SU-DHL-6 (cell line): ENCODE results near the gene ACADM.

Experiments used
- CTCF ChIP-seq: fragments of 200-600 bp; sonication (generic); IDR thresholded peaks from one replicate; pipeline ENCODE4 v1.5.1; 2017; ENCODE audit warnings: antibody characterized with exemption, mild to moderate bottlenecking, low read length, moderate library complexity; ENCODE audit not compliant: insufficient read depth, poor library complexity, severe bottlenecking
- EZH2phosphoT487 ChIP-seq: fragments of 200-600 bp; sonication (generic), shearing (Covaris generic); conservative IDR thresholded peaks from 2 replicates; pipeline ENCODE4 v1.6.1; 2018; ENCODE audit warnings: mild to moderate bottlenecking, antibody characterized with exemption, low read length, moderate library complexity, mixed read lengths

DNA sequence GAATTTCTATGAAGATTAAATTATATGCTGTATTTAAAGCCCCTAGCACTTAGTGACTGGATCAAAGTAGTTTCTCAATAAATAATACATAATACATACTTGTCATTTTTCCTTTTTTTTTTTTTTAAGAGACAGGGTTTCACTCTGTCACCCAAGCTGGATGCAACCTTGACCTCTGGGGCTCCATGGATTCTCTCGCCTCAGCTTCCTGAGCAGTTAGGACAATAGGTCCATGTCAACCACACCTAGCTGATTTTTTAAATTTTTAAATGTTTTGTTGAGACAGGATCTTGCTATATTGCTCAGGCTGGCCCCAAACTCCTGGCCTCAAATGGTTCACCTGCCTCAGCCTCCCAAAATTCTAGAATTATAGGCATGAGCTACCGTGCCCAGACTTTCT is 5.9 kb downstream of the ACADM start:
- TF ChIP-seq CTCF (no peak), EZH2phosphoT487 (no peak)
